GM08714 (cell line): ENCODE results near the gene FCER1G.

ENCODE experiments used
- H3K4me3 ChIP-seq: fragments of 200-500 bp; sonication (Bioruptor generic); 2 replicates; pipeline ENCODE4 v1.5.1; 2014; ENCODE audit warnings: mild to moderate bottlenecking, low read length, inconsistent platforms
- ZNF274 ChIP-seq: IDR thresholded peaks from 2 replicates; pipeline ENCODE4 v1.6.1; 2012; ENCODE audit warnings: mild to moderate bottlenecking, low read depth, low read length

FCER1G gene

GRCh38 chr1:161258439-161259344 is 43.6 kb downstream of the FCER1G start, which contains the start of gene PCP4L1:
PCP4L1 (plus strand) TSS chr1:161258745; CDS start chr1:161258975, 230 bp downstream.
- peak within 1 kb of the TSS; percentile 42; the same call in 1 of the 2 replicates for H3K4me3 ChIP-seq
- TF ChIP-seq ZNF274: no peak

- TF ChIP-seq ZNF274: no peak
- H3K4me3 ChIP-seq: no peak overlapping the region
These were observed 44.2 kb downstream of the FCER1G start for GRCh38 chr1:161259345-161259702.

- no peak for TF ChIP-seq ZNF274
- H3K4me3 ChIP-seq: no peak overlapping the region
These were observed 44.7 kb downstream of the FCER1G start for GRCh38 chr1:161259765-161260164.

- no peak for TF ChIP-seq ZNF274
- no peak overlapping the region for H3K4me3 ChIP-seq
These were observed 45.5 kb downstream of the FCER1G start for GRCh38 chr1:161260376-161261260.

GRCh38 chr1:161261261-161262235 is 46.5 kb downstream of the FCER1G start:
- TF ChIP-seq ZNF274: no peak
- no peak overlapping the region for H3K4me3 ChIP-seq

GRCh38 chr1:161265305-161265704 is 50.2 kb downstream of the FCER1G start:
- TF ChIP-seq ZNF274: no peak
- no peak overlapping the region for H3K4me3 ChIP-seq

- H3K4me3 ChIP-seq: no peak overlapping the region
- no peak for TF ChIP-seq ZNF274
These were observed 51.1 kb downstream of the FCER1G start for GRCh38 chr1:161266202-161266601.

- H3K4me3 ChIP-seq: no peak overlapping the region
- TF ChIP-seq ZNF274: no peak
These were observed 51.7 kb downstream of the FCER1G start for GRCh38 chr1:161266836-161267235.

GRCh38 chr1:161267321-161267720 is 52.2 kb downstream of the FCER1G start:
- no peak for TF ChIP-seq ZNF274
- no peak overlapping the region for H3K4me3 ChIP-seq
